GM21515 (cell line): ENCODE data around the gene RBL1.
"Not testable (repeated sequence)": the region's sequence is repeated elsewhere in the genome, so short reads cannot be mapped to it uniquely, and the experiment has no call there.

Source experiments
- ATAC-seq: cut with Tn5 transposase; IDR thresholded peaks from one replicate; pipeline ENCODE4 v1.9.1; 2021; ENCODE audit not compliant: unreplicated experiment

RBL1 gene

GRCh38 chr20:37095599-37096414 lies at the start of gene RBL1:
RBL1 (minus strand) TSS chr20:37095997; CDS start chr20:37095928, 69 bp downstream.
- peak; percentile 60 for ATAC-seq

GRCh38 chr20:37144856-37145404 lies 49.1 kb upstream of the RBL1 start:
- ATAC-seq: no peak

- ATAC-seq: no peak
These were observed 46.9 kb upstream of the RBL1 start for GRCh38 chr20:37142708-37143107.

GRCh38 chr20:37137547-37137946 lies 41.8 kb upstream of the RBL1 start:
- no peak for ATAC-seq

GRCh38 chr20:37133952-37134351 lies 38.2 kb upstream of the RBL1 start:
- no peak for ATAC-seq

- no peak for ATAC-seq
These were observed 35.7 kb upstream of the RBL1 start for GRCh38 chr20:37131486-37131885.

- ATAC-seq: no peak
These were observed 33.0 kb upstream of the RBL1 start for GRCh38 chr20:37128803-37129202.

GRCh38 chr20:37126290-37126689 lies 30.5 kb upstream of the RBL1 start:
- not testable (repeated sequence) for ATAC-seq

GRCh38 chr20:37123441-37123840 lies 27.6 kb upstream of the RBL1 start:
- ATAC-seq: no peak

- no peak for ATAC-seq
These were observed 24.7 kb upstream of the RBL1 start for GRCh38 chr20:37120497-37120896.

- no peak for ATAC-seq
These were observed 23.7 kb upstream of the RBL1 start for GRCh38 chr20:37119356-37120036.

- no peak for ATAC-seq
These were observed 18.2 kb upstream of the RBL1 start for GRCh38 chr20:37114012-37114411.

- no peak for ATAC-seq
These were observed 16.2 kb upstream of the RBL1 start for GRCh38 chr20:37111926-37112455.

- no peak for ATAC-seq
These were observed 12.9 kb upstream of the RBL1 start for GRCh38 chr20:37108676-37109075.

GRCh38 chr20:37102571-37102970 lies 6.8 kb upstream of the RBL1 start:
- ATAC-seq: no peak

- ATAC-seq: no peak
These were observed 731 bp upstream of the RBL1 start for GRCh38 chr20:37096415-37097041.

- ATAC-seq: no peak
These were observed 644 bp downstream of the RBL1 start for GRCh38 chr20:37095108-37095598.

- no peak for ATAC-seq
These were observed 5.4 kb downstream of the RBL1 start for GRCh38 chr20:37090407-37090806.

GRCh38 chr20:37081717-37082289 lies 14.0 kb downstream of the RBL1 start:
- ATAC-seq: no peak

- ATAC-seq: no peak
These were observed 18.8 kb downstream of the RBL1 start for GRCh38 chr20:37077009-37077408.
